PFSK-1 (cell line): ENCODE data around the gene BICDL1.

Experiments
- FOXP2 ChIP-seq: optimal IDR thresholded peaks from 2 replicates; pipeline ENCODE3; 2011; ENCODE audit warnings: borderline replicate concordance, control low read depth, inconsistent platforms; ENCODE audit not compliant: insufficient read depth; ENCODE audit errors: extremely low read length, extremely low read depth
- POLR2AphosphoS5 ChIP-seq: IDR thresholded peaks from 2 replicates; pipeline ENCODE4 v1.6.1; 2012; ENCODE audit warnings: low read depth, mild to moderate bottlenecking, control low read depth, low read length, moderate library complexity
- SIN3A ChIP-seq: IDR thresholded peaks from 2 replicates; pipeline ENCODE4 v1.6.1; 2012; ENCODE audit warnings: mild to moderate bottlenecking, low read length, moderate library complexity, borderline replicate concordance; ENCODE audit not compliant: insufficient read depth
- TAF1 ChIP-seq: IDR thresholded peaks from 2 replicates; pipeline ENCODE4 v1.6.1; 2012; ENCODE audit warnings: low read length, control low read depth, borderline replicate concordance; ENCODE audit not compliant: insufficient read depth
- TF ChIP-seq, protein P1 (sequence below), 2 experiments: IDR thresholded peaks; 2 replicates each; pipeline versions ENCODE4 v1.6.1 to v1.8.0; 2011 to 2012; ENCODE audit warnings: low read depth in 2 of 2, low read length in 2 of 2, control low read depth in 1 of 2, inconsistent platforms in 1 of 2, mild to moderate bottlenecking in 1 of 2, moderate library complexity in 1 of 2; ENCODE audit not compliant: insufficient read depth in 1 of 2

BICDL1 gene

GRCh38 chr12:120086801-120087621 is 98.0 kb downstream of the BICDL1 start:
- TF ChIP-seq, protein P1, sequence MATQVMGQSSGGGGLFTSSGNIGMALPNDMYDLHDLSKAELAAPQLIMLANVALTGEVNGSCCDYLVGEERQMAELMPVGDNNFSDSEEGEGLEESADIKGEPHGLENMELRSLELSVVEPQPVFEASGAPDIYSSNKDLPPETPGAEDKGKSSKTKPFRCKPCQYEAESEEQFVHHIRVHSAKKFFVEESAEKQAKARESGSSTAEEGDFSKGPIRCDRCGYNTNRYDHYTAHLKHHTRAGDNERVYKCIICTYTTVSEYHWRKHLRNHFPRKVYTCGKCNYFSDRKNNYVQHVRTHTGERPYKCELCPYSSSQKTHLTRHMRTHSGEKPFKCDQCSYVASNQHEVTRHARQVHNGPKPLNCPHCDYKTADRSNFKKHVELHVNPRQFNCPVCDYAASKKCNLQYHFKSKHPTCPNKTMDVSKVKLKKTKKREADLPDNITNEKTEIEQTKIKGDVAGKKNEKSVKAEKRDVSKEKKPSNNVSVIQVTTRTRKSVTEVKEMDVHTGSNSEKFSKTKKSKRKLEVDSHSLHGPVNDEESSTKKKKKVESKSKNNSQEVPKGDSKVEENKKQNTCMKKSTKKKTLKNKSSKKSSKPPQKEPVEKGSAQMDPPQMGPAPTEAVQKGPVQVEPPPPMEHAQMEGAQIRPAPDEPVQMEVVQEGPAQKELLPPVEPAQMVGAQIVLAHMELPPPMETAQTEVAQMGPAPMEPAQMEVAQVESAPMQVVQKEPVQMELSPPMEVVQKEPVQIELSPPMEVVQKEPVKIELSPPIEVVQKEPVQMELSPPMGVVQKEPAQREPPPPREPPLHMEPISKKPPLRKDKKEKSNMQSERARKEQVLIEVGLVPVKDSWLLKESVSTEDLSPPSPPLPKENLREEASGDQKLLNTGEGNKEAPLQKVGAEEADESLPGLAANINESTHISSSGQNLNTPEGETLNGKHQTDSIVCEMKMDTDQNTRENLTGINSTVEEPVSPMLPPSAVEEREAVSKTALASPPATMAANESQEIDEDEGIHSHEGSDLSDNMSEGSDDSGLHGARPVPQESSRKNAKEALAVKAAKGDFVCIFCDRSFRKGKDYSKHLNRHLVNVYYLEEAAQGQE (IDR thresholded peaks at IDR 0.05; ENCODE audit: insufficient read depth in 1 of 2, low read depth in 2 of 2, low read length in 2 of 2), result peak; percentile 45 to 63; a peak in 2 of 4 replicates
- TF ChIP-seq TAF1 (no peak), SIN3A (peak; percentile 75; the same call in 1 of the 2 replicates), FOXP2 (peak; percentile 96), POLR2AphosphoS5 (peak; percentile 46; the same call in 1 of the 2 replicates)

DNA sequence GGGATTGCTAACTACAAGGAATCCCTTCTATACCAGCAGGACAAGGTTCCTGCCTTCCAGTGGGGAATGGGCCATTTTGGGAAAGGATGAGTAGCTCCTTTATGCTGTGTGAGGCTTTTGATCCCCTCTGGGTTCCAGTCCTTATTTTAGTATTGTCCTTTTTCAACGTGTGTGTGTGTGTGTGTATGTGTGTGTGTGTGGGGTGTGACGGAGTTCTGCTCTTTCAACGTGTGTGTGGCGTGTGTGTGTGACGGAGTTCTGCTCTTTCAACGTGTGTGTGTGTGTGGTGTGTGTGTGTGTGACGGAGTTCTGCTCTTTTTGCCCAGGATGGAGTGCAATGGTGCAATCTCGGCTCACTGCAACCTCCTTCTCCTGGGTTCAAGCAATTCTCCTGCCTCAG is 100.1 kb downstream of the BICDL1 start:
- TF ChIP-seq POLR2AphosphoS5, result no peak; the same call in 1 of the 2 replicates
- no peak for TF ChIP-seq FOXP2
- TF ChIP-seq, protein P1 (IDR thresholded peaks at IDR 0.05; ENCODE audit: insufficient read depth in 1 of 2, low read depth in 2 of 2, low read length in 2 of 2), result no peak
- no peak for TF ChIP-seq SIN3A
- no peak for TF ChIP-seq TAF1

DNA sequence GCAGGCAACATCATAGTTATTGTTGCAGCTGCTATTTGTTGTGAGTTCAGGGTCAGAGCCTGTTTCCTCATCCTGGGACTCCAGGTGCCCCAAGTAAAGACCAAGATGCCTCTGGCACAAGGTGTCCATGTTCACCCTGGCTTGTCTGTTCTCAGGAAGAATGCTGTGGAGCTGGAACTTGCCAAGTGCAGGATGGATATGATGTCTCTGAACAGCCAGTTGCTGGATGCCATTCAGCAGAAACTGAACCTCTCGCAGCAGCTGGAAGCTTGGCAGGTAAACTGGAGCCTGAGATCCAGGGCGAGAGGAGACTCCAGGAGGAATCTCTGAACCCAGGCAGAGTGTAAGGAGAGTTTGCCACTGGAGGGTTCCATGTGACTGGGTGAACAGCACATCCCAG is 100.8 kb downstream of the BICDL1 start:
- TF ChIP-seq TAF1, result no peak
- no peak for TF ChIP-seq POLR2AphosphoS5
- no peak for TF ChIP-seq FOXP2
- no peak for TF ChIP-seq SIN3A
- TF ChIP-seq, protein P1 (IDR thresholded peaks at IDR 0.05; ENCODE audit: insufficient read depth in 1 of 2, low read depth in 2 of 2, low read length in 2 of 2), result no peak

DNA sequence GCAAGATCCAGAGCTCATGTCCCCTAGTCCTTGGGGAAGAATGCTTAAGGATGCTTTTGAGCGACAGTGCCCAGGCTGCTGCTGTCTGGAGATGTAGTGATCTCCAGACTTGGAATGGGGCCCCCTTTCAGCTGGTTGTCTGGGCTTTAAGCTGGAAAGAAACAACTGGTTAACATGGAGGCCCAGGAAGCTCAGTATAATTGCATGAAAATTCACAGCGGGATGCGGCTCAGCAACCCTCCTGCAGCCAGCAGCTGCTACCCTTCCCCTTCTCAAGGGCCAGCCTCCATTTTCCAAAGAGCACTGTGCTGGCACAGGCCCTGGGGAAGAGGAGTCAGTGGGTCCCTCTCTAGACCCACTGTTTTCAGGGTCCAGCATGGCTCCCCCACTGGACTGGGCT is 101.2 kb downstream of the BICDL1 start:
- TF ChIP-seq POLR2AphosphoS5 (no peak; the same call in 1 of the 2 replicates), TAF1 (no peak), FOXP2 (no peak), SIN3A (no peak)
- TF ChIP-seq, protein P1 (IDR thresholded peaks at IDR 0.05; ENCODE audit: insufficient read depth in 1 of 2, low read depth in 2 of 2, low read length in 2 of 2), result no peak
